ENCODE data around the gene TLL2. TPM values are rescaled to one million over a fixed set of nuclear protein-coding genes. Genes with fewer than 3 reads are reported as not detected.

TLL2 gene
- total RNA-seq, 1 donor, result under 0.01 TPM

DNA sequence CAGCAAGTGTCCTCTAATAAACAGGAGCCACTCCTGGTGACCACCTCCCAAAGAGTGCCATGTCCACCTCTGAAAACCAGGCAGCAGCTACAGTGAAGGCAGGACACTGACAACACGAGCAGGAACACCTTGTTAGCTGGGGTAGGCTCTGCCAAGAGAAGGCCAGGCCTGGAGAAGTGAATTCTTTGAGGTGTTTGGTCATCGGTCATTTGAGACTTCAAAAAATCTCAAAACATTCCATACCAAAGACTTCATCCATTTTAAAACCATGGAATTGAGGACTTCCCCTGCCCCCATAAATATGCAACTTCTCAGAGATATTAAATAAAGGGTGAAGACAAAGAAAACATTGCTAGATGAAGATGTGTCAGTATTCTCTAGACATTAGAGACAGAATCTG, 126.6 kb downstream of the TLL2 start:
- TF ChIP-seq, protein P1, sequence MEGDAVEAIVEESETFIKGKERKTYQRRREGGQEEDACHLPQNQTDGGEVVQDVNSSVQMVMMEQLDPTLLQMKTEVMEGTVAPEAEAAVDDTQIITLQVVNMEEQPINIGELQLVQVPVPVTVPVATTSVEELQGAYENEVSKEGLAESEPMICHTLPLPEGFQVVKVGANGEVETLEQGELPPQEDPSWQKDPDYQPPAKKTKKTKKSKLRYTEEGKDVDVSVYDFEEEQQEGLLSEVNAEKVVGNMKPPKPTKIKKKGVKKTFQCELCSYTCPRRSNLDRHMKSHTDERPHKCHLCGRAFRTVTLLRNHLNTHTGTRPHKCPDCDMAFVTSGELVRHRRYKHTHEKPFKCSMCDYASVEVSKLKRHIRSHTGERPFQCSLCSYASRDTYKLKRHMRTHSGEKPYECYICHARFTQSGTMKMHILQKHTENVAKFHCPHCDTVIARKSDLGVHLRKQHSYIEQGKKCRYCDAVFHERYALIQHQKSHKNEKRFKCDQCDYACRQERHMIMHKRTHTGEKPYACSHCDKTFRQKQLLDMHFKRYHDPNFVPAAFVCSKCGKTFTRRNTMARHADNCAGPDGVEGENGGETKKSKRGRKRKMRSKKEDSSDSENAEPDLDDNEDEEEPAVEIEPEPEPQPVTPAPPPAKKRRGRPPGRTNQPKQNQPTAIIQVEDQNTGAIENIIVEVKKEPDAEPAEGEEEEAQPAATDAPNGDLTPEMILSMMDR (IDR thresholded peaks at IDR 0.05; ENCODE audit: insufficient read depth, low read length), result no peak
- DNase-seq (ENCODE audit: low read depth), result no peak
- no peak overlapping the region for H3K4me3 ChIP-seq (ENCODE audit: low read depth, low read length)

DNA sequence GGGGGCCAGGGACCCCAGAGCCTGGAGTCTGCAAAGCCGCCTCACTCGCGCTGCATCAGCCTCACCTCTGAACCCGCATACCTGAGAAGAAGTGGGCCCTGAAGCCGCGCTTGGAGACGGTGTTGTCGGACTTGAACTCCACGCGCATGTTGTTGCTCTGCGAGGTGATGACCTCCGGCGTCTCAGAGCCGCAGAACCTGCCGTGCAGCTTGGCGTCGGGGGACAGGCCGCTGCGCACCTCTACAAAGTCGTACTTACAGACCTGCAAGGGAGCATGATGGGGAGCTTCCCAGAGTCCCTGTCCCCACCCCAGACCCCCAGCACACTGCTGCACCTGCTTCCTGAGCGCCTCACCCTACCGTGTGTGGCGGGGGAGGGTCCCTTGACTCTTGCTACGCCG, 129.2 kb downstream of the TLL2 start:
- DNase-seq (ENCODE audit: low read depth), result no peak
- no peak overlapping the region for H3K4me3 ChIP-seq (ENCODE audit: low read depth, low read length)
- TF ChIP-seq, protein P1 (IDR thresholded peaks at IDR 0.05; ENCODE audit: insufficient read depth, low read length), result no peak

DNA sequence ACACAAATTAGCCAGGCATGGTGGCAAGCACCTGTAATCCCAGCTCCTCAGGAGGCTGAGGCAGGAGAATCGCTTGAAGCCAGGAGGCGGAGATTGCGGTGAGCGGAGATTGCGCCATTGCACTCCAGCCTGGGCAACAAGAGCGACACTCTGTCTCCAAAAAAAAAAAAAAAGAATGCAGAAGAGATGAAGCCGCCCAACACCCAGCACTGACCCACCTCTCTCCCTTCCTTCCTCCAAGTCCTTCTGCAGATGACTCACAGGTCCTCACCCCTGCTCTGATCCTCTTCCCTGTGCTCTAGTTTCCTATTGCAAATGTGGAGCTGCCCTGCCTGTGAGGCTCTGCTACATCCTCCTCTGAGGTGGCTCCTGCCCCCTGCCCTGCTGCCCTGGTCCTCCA, 132.9 kb downstream of the TLL2 start:
- H3K4me3 ChIP-seq (ENCODE audit: low read depth, low read length), result no peak overlapping the region
- TF ChIP-seq, protein P1 (IDR thresholded peaks at IDR 0.05; ENCODE audit: insufficient read depth, low read length), result no peak
- DNase-seq (ENCODE audit: low read depth), result no peak

DNA sequence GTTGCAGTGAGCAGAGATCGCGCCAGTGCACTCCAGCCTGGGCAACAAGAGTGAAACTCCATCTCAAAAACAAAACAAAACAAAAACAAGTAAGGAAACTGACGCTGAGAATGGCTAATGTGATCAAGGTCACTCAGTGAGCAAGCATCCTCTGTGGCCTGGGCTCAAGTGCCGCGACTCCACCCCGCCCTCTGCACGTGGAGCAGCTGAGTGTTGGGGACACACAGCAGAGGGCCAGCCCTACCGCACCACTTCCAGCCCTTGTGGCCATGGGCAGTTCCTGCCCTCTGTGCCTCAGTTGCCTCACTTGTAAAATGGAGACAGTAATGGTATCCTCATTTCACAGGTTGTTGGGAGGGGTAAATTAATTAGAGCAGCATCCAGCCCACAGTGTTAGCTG, 134.0 kb downstream of the TLL2 start:
- no peak for DNase-seq (ENCODE audit: low read depth)
- H3K4me3 ChIP-seq (ENCODE audit: low read depth, low read length), result no peak overlapping the region
- TF ChIP-seq, protein P1 (IDR thresholded peaks at IDR 0.05; ENCODE audit: insufficient read depth, low read length), result no peak

DNA sequence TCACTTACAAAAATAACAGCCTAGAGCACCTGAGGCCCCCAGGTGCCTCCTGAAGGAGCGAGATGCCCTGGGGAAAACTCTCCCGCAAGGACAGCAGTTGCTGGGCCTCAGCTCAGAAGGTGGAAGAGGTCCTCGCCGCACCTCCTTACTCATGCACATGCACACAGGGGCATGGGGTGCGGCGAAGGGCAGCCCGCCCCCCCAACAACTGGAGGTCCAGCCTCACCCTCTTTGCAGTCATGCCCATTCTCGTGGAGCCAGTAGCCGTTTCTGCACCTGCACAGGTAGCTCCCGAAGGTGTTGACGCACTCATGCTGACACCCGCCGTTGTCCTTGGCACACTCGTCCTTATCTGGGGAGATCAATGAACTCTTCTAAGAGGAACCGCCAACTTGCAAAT, 135.0 kb downstream of the TLL2 start:
- TF ChIP-seq, protein P1 (IDR thresholded peaks at IDR 0.05; ENCODE audit: insufficient read depth, low read length), result no peak
- DNase-seq (ENCODE audit: low read depth), result no peak

DNA sequence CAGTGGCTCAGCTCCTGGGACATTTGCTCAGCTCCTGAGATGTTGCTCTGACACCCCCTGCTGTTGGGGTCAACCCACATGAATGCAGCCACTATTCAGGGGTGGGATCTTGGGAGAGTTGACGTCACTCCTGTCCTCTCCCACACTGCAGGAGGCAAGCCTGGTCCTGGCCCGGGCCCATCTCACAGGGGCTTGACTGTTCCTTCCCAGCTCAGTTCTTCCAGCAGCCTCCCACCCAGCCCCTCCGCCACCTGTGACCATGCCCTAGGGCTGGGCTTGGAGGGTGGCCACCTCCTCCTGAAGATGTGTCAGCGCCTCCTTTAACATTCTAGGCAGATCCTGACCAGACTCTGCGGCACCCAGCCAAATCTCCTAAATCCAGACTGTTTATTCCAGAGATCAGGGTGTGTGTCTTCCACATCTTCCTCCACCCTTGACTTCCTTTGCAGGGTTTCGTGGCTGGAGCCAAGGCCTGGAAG, 135.9 kb downstream of the TLL2 start:
- peak; percentile 31 for DNase-seq (ENCODE audit: low read depth)
- TF ChIP-seq, protein P1 (IDR thresholded peaks at IDR 0.05; ENCODE audit: insufficient read depth, low read length), result no peak
- H3K4me3 ChIP-seq (ENCODE audit: low read depth, low read length), result no peak overlapping the region

More for the DNA sequence above, 135.0 kb downstream of the TLL2 start:
- H3K4me3 ChIP-seq (ENCODE audit: low read depth, low read length), result no peak overlapping the region

DNA sequence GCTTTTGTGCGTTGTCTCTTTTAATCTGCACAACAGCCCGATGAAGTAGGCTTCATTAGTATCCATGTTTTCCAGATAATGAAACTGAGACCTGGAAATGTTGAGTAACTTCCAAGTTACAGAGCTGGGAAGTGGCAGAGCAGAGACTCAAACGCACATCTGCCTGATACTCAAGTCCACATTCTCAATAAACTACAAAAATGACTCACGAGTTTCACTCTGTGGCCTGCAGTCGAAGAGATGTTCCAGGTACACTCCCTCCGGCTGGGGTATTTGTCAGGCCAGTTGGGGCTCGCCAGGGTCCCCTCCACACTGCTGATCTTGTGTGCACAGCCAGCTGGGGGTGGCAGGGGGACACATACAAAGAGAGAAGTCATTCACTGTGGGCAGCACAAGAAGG, 137.2 kb downstream of the TLL2 start:
- no peak for DNase-seq (ENCODE audit: low read depth)
- TF ChIP-seq, protein P1 (IDR thresholded peaks at IDR 0.05; ENCODE audit: insufficient read depth, low read length), result no peak
- H3K4me3 ChIP-seq (ENCODE audit: low read depth, low read length), result no peak overlapping the region
